ENCODE results near the gene FRMD3.

GRCh38 chr9:83458530-83458929 lies 79.7 kb downstream of the FRMD3 start:
- TF ChIP-seq, protein P1, sequence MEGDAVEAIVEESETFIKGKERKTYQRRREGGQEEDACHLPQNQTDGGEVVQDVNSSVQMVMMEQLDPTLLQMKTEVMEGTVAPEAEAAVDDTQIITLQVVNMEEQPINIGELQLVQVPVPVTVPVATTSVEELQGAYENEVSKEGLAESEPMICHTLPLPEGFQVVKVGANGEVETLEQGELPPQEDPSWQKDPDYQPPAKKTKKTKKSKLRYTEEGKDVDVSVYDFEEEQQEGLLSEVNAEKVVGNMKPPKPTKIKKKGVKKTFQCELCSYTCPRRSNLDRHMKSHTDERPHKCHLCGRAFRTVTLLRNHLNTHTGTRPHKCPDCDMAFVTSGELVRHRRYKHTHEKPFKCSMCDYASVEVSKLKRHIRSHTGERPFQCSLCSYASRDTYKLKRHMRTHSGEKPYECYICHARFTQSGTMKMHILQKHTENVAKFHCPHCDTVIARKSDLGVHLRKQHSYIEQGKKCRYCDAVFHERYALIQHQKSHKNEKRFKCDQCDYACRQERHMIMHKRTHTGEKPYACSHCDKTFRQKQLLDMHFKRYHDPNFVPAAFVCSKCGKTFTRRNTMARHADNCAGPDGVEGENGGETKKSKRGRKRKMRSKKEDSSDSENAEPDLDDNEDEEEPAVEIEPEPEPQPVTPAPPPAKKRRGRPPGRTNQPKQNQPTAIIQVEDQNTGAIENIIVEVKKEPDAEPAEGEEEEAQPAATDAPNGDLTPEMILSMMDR (conservative IDR thresholded peaks at IDR 0.05; ENCODE audit: low read depth, low read length): no peak
- TF ChIP-seq EZH2 (IDR thresholded peaks at IDR 0.05; ENCODE audit: low read length, unreplicated experiment) (no peak), EZH2phosphoT487 (IDR thresholded peaks at IDR 0.05; ENCODE audit: borderline replicate concordance, low read length) (no peak)
